ENCODE results near the gene KCNJ6.

Gene KCNJ6

GRCh38 chr21:37568415-37568814 lies 347.8 kb downstream of the KCNJ6 start:
- no peak for DNase-seq (ENCODE audit: low read depth in 2 of 2)

- no peak for DNase-seq (ENCODE audit: low read depth in 2 of 2)
Measured at GRCh38 chr21:37566790-37567615, 349.3 kb downstream of the KCNJ6 start.

GRCh38 chr21:37565530-37566223 lies 350.6 kb downstream of the KCNJ6 start:
- no peak for DNase-seq (ENCODE audit: low read depth in 2 of 2)

GRCh38 chr21:37564924-37565529 lies 351.2 kb downstream of the KCNJ6 start:
- DNase-seq (ENCODE audit: low read depth in 2 of 2): no peak

GRCh38 chr21:37564341-37564923 lies 351.8 kb downstream of the KCNJ6 start:
- DNase-seq (ENCODE audit: low read depth in 2 of 2): peak; percentile 91 to 92

GRCh38 chr21:37563641-37564340 lies 352.5 kb downstream of the KCNJ6 start:
- peak; percentile 81 to 86 for DNase-seq (ENCODE audit: low read depth in 2 of 2)

GRCh38 chr21:37562920-37563640 lies 353.2 kb downstream of the KCNJ6 start:
- DNase-seq (ENCODE audit: low read depth in 2 of 2): no peak

- no peak for DNase-seq (ENCODE audit: low read depth in 2 of 2)
Measured at GRCh38 chr21:37561941-37562919, 354.0 kb downstream of the KCNJ6 start.

GRCh38 chr21:37561506-37561905 lies 354.8 kb downstream of the KCNJ6 start:
- DNase-seq (ENCODE audit: low read depth in 2 of 2): no peak

- DNase-seq (ENCODE audit: low read depth in 2 of 2): no peak
Measured at GRCh38 chr21:37560385-37560784, 355.9 kb downstream of the KCNJ6 start.

GRCh38 chr21:37558676-37559211 lies 357.5 kb downstream of the KCNJ6 start:
- no peak for DNase-seq (ENCODE audit: low read depth in 2 of 2)
